BJ (cell line): ENCODE results near the gene CFAP74. TPM values are rescaled to one million over a fixed set of nuclear protein-coding genes. Genes with fewer than 3 reads are reported as not detected.

ENCODE experiments used
- CTCF ChIA-PET: fragments of 350-600 bp; formaldehyde crosslinking; extraction: SDS; loops from one replicate; lab custom pipeline; 2021; ENCODE audit warnings: antibody characterized with exemption, inconsistent platforms; lab: Yijun Ruan, JAX
- POLR2A ChIA-PET: fragments of 300-600 bp; sonication (Branson Sonifier 250); formaldehyde crosslinking; extraction: SDS; loops from one replicate; lab custom pipeline; 2021; ENCODE audit warnings: antibody characterized with exemption; lab: Charles Lee
- DNase-seq: peaks from one replicate; pipeline ENCODE4 v3.0.0-alpha.2; 2011; ENCODE audit warnings: low read depth
- H3K27me3 ChIP-seq: 2 replicates; pipeline ENCODE4 v1.6.0; 2011; ENCODE audit warnings: low read length; ENCODE audit not compliant: control insufficient read depth, insufficient read depth
- H3K36me3 ChIP-seq: 2 replicates; pipeline ENCODE4 v1.5.1; 2011; ENCODE audit warnings: low read length; ENCODE audit not compliant: control insufficient read depth, insufficient read depth
- H3K4me3 ChIP-seq: 2 replicates; pipeline ENCODE4 v1.5.1; 2011; ENCODE audit warnings: low read depth, mild to moderate bottlenecking, control low read depth, low read length
- polyA plus RNA-seq: library from polyadenylated mRNA; depleted of rRNA; stranded (reverse); fragments of >200 nt; gene quantifications from 2 replicates; pipeline ENCODE4 v1.2.3, GENCODE V29; 2011
- TF ChIP-seq, protein P1 (sequence below): IDR thresholded peaks from 2 replicates; pipeline ENCODE4 v1.5.1; 2011; ENCODE audit warnings: low read depth, mild to moderate bottlenecking, control low read depth, inconsistent platforms, low read length, moderate library complexity; ENCODE audit not compliant: insufficient read depth

The CFAP74 gene
- polyA plus RNA-seq, 1 experiment: not detected

DNA sequence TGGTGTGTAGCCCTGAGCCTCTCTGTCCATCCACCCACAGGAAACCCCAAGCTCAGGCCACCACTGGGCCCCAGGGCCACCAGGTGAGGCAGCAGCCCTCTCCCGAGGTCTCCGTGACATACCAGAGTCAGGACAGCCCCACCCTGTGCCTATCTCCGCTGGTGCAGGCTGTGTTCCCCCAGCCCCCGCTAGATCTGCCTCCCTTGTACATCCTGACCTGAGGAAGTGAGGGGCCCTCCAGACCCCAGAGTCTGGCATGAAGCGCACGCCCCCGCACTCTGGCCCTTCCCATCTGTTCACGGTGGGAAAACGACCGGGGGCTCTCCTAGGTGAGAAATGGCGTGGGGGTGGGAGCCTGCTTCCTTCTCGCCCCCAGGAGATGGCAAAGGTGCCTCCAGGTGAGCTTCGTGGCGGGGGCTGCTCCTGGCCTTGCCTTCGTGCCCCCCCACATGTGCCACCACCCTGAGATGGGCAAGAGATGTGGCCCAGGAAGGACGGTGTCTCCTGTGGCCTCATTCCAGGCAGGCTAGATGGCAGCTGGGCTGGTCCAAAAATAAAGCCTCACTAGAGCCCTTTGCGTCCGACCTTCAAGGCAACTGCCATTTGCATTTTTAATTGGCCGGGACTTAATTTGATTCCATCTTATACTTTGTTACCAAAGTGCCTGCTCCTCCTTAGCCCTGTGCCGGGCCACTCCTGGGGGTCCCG is 18.6 kb upstream of the CFAP74 start:
- CTCF ChIA-PET: interaction anchor here (0.7 to 3.0 kb wide), 2 partner anchors 22 to 370 kb away, joined by 3 to 12 read pairs; partner anchors contain the start of gene RER1

GRCh38 chr1:2021550-2021949 is 18.0 kb upstream of the CFAP74 start:
- H3K27me3 ChIP-seq: peaks cover 27% of the 10 kb centered on the region
- no peak overlapping the region for H3K4me3 ChIP-seq
- CTCF ChIA-PET: interaction anchor here (3.0 kb wide), 1 partner anchor 23 kb away, joined by 12 read pairs; no protein-coding TSS in a partner anchor
- TF ChIP-seq, protein P1, sequence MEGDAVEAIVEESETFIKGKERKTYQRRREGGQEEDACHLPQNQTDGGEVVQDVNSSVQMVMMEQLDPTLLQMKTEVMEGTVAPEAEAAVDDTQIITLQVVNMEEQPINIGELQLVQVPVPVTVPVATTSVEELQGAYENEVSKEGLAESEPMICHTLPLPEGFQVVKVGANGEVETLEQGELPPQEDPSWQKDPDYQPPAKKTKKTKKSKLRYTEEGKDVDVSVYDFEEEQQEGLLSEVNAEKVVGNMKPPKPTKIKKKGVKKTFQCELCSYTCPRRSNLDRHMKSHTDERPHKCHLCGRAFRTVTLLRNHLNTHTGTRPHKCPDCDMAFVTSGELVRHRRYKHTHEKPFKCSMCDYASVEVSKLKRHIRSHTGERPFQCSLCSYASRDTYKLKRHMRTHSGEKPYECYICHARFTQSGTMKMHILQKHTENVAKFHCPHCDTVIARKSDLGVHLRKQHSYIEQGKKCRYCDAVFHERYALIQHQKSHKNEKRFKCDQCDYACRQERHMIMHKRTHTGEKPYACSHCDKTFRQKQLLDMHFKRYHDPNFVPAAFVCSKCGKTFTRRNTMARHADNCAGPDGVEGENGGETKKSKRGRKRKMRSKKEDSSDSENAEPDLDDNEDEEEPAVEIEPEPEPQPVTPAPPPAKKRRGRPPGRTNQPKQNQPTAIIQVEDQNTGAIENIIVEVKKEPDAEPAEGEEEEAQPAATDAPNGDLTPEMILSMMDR: no peak
- H3K36me3 ChIP-seq: no peaks in the 10 kb centered on the region
- no peak for DNase-seq
- POLR2A ChIA-PET: no interaction called here

More for the DNA sequence above, 18.6 kb upstream of the CFAP74 start:
- DNase-seq: no peak
- no peaks in the 10 kb centered on the region for H3K36me3 ChIP-seq
- TF ChIP-seq, protein P1: no peak
- POLR2A ChIA-PET: no interaction called here
- peaks cover 24% of the 10 kb centered on the region for H3K27me3 ChIP-seq
- no peak overlapping the region for H3K4me3 ChIP-seq

- H3K4me3 ChIP-seq: no peak overlapping the region
- ChIA-PET POLR2A (no interaction called here), CTCF (interaction anchor here (3.0 kb wide), 1 partner anchor 24 kb away, joined by 12 read pairs; no protein-coding TSS in a partner anchor)
- peaks cover 31% of the 10 kb centered on the region for H3K27me3 ChIP-seq
- DNase-seq: no peak
- TF ChIP-seq, protein P1: no peak
- H3K36me3 ChIP-seq: no peaks in the 10 kb centered on the region
Measured at GRCh38 chr1:2020310-2020655, 16.7 kb upstream of the CFAP74 start.

DNA sequence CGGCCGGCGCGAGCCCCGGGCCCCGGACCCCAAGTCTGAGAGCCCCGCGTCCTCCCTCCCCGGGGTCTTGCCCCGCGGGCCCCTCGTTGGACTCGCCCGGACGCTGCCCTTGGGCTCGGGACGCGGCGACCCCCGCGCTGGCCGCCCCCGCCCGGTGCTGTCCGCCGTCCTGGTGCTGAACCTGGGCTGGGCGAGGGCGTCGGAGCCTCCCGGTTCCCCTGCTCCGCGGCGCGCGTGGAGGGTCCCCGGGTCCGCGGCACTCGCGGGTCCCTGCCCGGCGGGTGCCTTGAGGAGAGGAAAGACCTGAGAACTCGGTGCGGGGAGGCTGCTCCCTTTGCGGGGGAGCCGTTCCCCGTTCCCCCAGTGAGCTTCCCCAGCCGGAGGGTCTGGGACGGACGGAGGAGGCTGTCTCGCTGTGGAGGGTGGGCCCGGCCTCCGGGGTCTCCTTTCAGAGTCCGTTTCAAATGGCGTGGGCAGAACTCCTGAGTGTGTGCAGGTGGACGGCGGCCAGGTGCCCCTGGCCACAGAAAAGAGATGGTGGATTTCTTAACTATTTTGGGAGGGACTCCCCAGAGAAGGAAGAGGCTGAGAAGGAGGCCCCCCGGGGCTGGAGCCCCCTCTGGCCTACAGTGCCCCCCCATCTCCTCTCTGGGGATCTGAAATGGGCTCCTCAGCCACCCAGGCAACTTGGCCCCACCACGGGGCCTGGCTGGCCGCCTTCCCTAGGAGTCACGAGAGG is 16.2 kb upstream of the CFAP74 start:
- POLR2A ChIA-PET: no interaction called here
- no peak for DNase-seq
- no peak overlapping the region for H3K4me3 ChIP-seq
- no peaks in the 10 kb centered on the region for H3K36me3 ChIP-seq
- TF ChIP-seq, protein P1: no peak
- H3K27me3 ChIP-seq: peaks cover 31% of the 10 kb centered on the region
- CTCF ChIA-PET: no interaction called here

DNA sequence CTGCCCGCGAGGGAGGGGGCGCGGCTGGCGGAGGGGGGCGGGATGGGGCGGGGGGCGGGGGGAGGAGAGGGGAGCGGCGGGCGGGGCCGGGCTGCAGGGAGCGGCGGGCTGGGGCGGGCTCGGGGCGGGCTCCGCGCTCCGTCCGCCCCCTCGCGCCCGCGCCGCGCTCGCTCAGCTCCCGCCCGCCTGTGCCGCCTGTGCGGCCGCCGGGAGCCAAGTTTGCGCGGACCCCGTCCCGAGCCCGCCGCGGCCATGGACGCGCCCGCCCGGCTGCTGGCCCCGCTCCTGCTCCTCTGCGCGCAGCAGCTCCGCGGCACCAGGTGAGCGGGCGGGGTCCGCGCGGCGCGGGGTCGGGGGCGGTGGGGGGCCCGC is 15.6 kb upstream of the CFAP74 start, which contains the start of gene GABRD:
Gene GABRD (plus strand): TSS at position 174 of the 372 bp plus-strand sequence. CDS start 79 bp downstream, at position 253.
- H3K36me3 ChIP-seq: no peaks in the 10 kb centered on the region
- POLR2A ChIA-PET: no interaction called here
- CTCF ChIA-PET: interaction anchor here (1.3 kb wide), 1 partner anchor 25 kb away, joined by 6 read pairs; no protein-coding TSS in a partner anchor
- peaks cover 31% of the 10 kb centered on the region for H3K27me3 ChIP-seq
- TF ChIP-seq, protein P1: no peak
- no peak for DNase-seq
- H3K4me3 ChIP-seq: no peak within 1 kb of the TSS
